ENCODE results near the gene FAM111A. TPM values are rescaled to one million over a fixed set of nuclear protein-coding genes. Genes with fewer than 3 reads are reported as not detected.

The FAM111A gene
- total RNA-seq, 4 donors from 2014 or later: 32.5 to 73.2 (median 40.1) TPM

DNA sequence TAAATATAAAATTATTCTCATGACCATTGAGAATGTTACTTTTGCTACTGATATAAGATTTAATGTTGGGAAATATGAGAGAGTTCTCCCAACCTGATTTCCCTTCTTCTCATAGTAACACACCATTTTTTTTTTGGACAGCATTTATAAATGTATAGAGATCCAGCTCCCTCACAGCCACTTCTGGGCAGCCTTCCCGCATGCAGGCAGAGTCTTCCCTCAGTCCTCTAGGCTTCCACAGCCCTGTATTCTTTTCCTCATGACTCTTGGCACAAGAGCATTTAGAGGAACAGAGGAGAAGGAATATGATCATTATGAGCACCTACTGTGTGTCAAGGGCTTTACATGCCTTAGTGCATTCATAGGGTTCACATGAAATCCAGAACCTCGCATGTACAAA is 38.3 kb downstream of the FAM111A start:
- TF ChIP-seq, protein P1, sequence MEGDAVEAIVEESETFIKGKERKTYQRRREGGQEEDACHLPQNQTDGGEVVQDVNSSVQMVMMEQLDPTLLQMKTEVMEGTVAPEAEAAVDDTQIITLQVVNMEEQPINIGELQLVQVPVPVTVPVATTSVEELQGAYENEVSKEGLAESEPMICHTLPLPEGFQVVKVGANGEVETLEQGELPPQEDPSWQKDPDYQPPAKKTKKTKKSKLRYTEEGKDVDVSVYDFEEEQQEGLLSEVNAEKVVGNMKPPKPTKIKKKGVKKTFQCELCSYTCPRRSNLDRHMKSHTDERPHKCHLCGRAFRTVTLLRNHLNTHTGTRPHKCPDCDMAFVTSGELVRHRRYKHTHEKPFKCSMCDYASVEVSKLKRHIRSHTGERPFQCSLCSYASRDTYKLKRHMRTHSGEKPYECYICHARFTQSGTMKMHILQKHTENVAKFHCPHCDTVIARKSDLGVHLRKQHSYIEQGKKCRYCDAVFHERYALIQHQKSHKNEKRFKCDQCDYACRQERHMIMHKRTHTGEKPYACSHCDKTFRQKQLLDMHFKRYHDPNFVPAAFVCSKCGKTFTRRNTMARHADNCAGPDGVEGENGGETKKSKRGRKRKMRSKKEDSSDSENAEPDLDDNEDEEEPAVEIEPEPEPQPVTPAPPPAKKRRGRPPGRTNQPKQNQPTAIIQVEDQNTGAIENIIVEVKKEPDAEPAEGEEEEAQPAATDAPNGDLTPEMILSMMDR (IDR thresholded peaks at IDR 0.05): no peak
- no peak for TF ChIP-seq POLR2A (IDR thresholded peaks at IDR 0.05)
- Histone ChIP-seq H3K4me3 (replicated peaks in 1 of 3) (no peak overlapping the region), H3K27ac (no peak overlapping the region), H3K9me3 (no peaks in the 10 kb centered on the region), H3K36me3 (peaks cover 8 to 9% of the 10 kb centered on the region in 2 donors), H3K27me3 (no peaks in the 10 kb centered on the region), H3K4me1 (peaks cover 2 to 5% of the 10 kb centered on the region in 2 donors)
- intact Hi-C loops (cut with DNase I): no loop called here
- no peak for DNase-seq
- 94 to 98% methylated on average over 2 of the region's 2 CpGs for WGBS, 2 donors

DNA sequence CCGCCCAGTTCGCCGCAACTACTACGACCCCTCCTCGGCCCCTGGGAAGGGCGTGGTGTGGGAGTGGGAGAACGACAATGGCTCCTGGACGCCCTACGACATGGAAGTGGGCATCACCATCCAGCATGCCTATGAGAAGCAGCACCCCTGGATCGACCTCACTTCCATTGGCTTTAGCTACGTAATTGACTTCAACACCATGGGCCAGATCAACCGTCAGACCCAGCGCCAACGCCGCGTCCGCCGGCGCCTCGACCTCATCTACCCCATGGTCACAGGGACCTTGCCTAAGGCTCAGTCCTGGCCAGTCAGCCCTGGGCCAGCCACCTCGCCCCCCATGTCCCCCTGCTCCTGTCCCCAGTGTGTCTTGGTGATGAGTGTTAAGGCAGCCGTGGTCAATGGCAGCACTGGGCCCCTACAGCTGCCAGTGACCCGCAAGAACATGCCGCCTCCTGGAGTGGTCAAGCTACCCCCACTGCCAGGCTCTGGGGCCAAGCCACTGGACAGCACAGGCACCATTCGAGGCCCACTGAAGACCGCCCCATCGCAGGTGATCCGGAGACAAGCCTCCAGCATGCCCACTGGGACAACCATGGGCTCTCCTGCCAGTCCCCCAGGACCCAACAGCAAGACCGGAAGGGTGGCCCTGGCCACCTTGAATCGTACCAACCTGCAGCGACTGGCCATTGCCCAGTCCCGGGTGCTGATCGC is 39.2 kb downstream of the FAM111A start:
- DNase-seq: no peak
- Histone ChIP-seq H3K36me3 (peaks cover 8 to 9% of the 10 kb centered on the region in 2 donors), H3K4me3 (replicated peaks in 1 of 3) (no peak overlapping the region), H3K4me1 (peaks cover 9 to 10% of the 10 kb centered on the region in 2 donors), H3K27ac (no peak overlapping the region), H3K9me3 (no peaks in the 10 kb centered on the region), H3K27me3 (no peaks in the 10 kb centered on the region)
- intact Hi-C loops (cut with DNase I): no loop called here
- 94 to 95% methylated on average over 29 to 30 of the region's 33 CpGs for whole genome bisulfite sequencing, 2 donors
- no peak for TF ChIP-seq POLR2A (IDR thresholded peaks at IDR 0.05)
- TF ChIP-seq, protein P1 (IDR thresholded peaks at IDR 0.05): no peak

DNA sequence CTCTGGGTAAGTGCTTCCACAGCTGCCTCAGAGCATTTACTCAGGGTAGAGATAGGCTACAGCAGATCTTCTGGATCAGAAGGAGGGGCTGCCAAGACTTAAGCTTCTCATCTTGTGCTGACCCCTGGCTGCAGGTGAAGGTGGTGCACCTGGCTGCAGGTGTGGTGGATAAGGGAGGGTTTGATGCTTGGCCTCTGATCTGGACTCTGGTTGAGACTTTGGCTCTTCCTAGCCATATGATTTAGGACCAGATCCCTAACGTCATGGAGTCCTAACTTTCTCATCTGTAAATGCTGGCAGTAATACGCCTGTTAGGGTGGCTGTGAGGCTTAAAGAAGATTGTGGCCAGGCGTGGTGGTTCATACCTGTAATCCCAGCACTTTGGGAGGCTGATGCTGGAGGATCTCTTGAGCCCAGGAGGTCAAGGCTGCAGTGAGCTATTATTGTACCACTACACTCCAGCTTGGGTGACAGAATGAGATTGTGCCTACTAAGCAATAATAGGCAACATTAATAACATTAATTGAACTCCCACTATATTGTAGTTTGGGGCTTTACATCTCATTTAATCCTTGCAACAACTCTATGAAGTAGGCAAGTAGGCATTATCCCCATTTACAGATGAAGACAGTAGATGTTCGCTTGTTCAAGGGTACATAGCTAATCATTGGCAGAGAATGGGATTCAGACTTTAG is 39.9 kb downstream of the FAM111A start:
- WGBS, 2 donors: 89 to 95% methylated on average over 4 of the region's 4 CpGs
- intact Hi-C loops (cut with DNase I): no loop called here
- H3K27me3 ChIP-seq: no peaks in the 10 kb centered on the region
- H3K27ac ChIP-seq: no peak overlapping the region
- peaks cover 9 to 17% of the 10 kb centered on the region in 2 donors for H3K4me1 ChIP-seq
- H3K4me3 ChIP-seq (replicated peaks in 1 of 3): no peak overlapping the region
- peak; percentile 31 to 35 for DNase-seq
- H3K36me3 ChIP-seq: peaks cover 8 to 9% of the 10 kb centered on the region in 2 donors
- TF ChIP-seq POLR2A (IDR thresholded peaks at IDR 0.05): no peak
- TF ChIP-seq, protein P1 (IDR thresholded peaks at IDR 0.05): peak in 5 of 6 experiments; percentile 9 to 45 (median 32)
- no peaks in the 10 kb centered on the region for H3K9me3 ChIP-seq

DNA sequence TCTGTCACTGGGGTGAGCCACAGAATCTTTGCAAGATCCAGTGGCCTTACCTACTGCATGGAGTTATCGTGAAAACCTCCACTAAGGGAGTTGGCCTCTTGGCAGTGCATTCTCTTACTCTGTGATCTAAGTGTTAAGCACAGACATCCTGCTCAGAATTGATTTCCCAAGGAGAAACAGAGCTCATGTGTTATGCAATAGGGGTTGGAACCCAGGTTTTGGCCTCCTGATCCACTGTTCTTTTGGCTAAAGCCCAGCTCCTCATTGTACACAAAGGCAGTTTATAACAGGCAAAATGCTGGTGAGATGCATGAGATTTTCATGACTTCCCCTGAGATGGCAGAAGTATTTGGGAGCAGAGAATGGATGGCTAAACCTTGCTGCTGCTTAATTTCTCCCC is 41.1 kb downstream of the FAM111A start:
- intact Hi-C loops (cut with DNase I): no loop called here
- H3K4me1 ChIP-seq: peaks cover 9 to 19% of the 10 kb centered on the region in 2 donors

More for the DNA sequence above, 41.1 kb downstream of the FAM111A start:
- no peak for DNase-seq
- no peaks in the 10 kb centered on the region for H3K9me3 ChIP-seq
- H3K36me3 ChIP-seq: peaks cover 8 to 9% of the 10 kb centered on the region in 2 donors
- H3K27ac ChIP-seq: no peak overlapping the region
- WGBS, 2 donors: 63 to 100% methylated on average over 1 of the region's 1 CpG
- no peak for TF ChIP-seq POLR2A (IDR thresholded peaks at IDR 0.05)
- TF ChIP-seq, protein P1 (IDR thresholded peaks at IDR 0.05): no peak
- no peaks in the 10 kb centered on the region for H3K27me3 ChIP-seq
- H3K4me3 ChIP-seq (replicated peaks in 1 of 3): no peak overlapping the region
